GM21825 (cell line): Measurements from ENCODE around the gene PI16.
A peak's percentile ranks its signal among the peaks of the same experiment; 100 is the strongest.
"Not testable (repeated sequence)": the region's sequence is repeated elsewhere in the genome, so short reads cannot be mapped to it uniquely, and the experiment has no call there.

Experiments used
- ATAC-seq: cut with Tn5 transposase; IDR thresholded peaks from one replicate; pipeline ENCODE4 v1.9.1; 2021; ENCODE audit warnings: mild to moderate bottlenecking, moderate library complexity; ENCODE audit not compliant: unreplicated experiment

PI16 gene

GRCh38 chr6:36971921-36972673 is 17.6 kb downstream of the PI16 start:
- ATAC-seq, result no peak

GRCh38 chr6:36973190-36973589 is 18.7 kb downstream of the PI16 start:
- no peak for ATAC-seq

GRCh38 chr6:36973647-36974046 is 19.1 kb downstream of the PI16 start:
- ATAC-seq, result no peak

GRCh38 chr6:36975231-36976006 is 20.9 kb downstream of the PI16 start:
- ATAC-seq, result no peak

- ATAC-seq, result no peak
These were observed 21.4 kb downstream of the PI16 start for GRCh38 chr6:36976007-36976264.

- ATAC-seq, result no peak
These were observed 22.0 kb downstream of the PI16 start for GRCh38 chr6:36976509-36976908.

- no peak for ATAC-seq
These were observed 22.4 kb downstream of the PI16 start for GRCh38 chr6:36976931-36977330.

GRCh38 chr6:36977470-36977941 is 23.0 kb downstream of the PI16 start:
- ATAC-seq, result no peak

GRCh38 chr6:36978421-36979346 is 24.1 kb downstream of the PI16 start:
- ATAC-seq, result no peak

GRCh38 chr6:36979347-36979742 is 24.8 kb downstream of the PI16 start:
- ATAC-seq, result no peak

- ATAC-seq, result no peak
These were observed 25.6 kb downstream of the PI16 start for GRCh38 chr6:36980129-36980528.

- no peak for ATAC-seq
These were observed 26.5 kb downstream of the PI16 start for GRCh38 chr6:36980876-36981619.

GRCh38 chr6:36983538-36983937 is 29.0 kb downstream of the PI16 start:
- ATAC-seq, result no peak

- no peak for ATAC-seq
These were observed 30.3 kb downstream of the PI16 start for GRCh38 chr6:36984581-36985416.

GRCh38 chr6:36985417-36985807 is 30.9 kb downstream of the PI16 start:
- no peak for ATAC-seq

GRCh38 chr6:36985808-36986703 is 31.5 kb downstream of the PI16 start, which contains the start of gene MTCH1:
Gene MTCH1, minus strand, starts transcription at chr6:36986196. Its CDS starts 23 bp downstream, at chr6:36986173.
- ATAC-seq, result peak; percentile 75

- ATAC-seq, result no peak
These were observed 32.1 kb downstream of the PI16 start for GRCh38 chr6:36986704-36987047.

GRCh38 chr6:36989264-36989663 is 34.7 kb downstream of the PI16 start:
- ATAC-seq, result no peak

GRCh38 chr6:36990401-36990800 is 35.9 kb downstream of the PI16 start:
- not testable (repeated sequence) for ATAC-seq
